GM12878 (cell line): ENCODE measurements around the gene PAQR5. TPM values are rescaled to one million over a fixed set of nuclear protein-coding genes. Genes with fewer than 3 reads are reported as not detected.

Experiments
- ATAC-seq: fragments of 200-7000 bp; cut with Tn5 transposase; 3 replicates; pipeline ENCODE4 v1.9.1; 2020; ENCODE audit warnings: mild to moderate bottlenecking, moderate library complexity
- BruUV-seq: library from RNA; stranded (reverse); fragments of 400-500 nt; replicated peaks from 2 replicates; lab custom pipeline; 2021; lab: Mats Ljungman, UMichigan
- CTCF ChIA-PET: fragments of 300-600 bp; sonication (Branson Sonifier 250); formaldehyde crosslinking; extraction: SDS; loops from one replicate; lab custom pipeline; 2021; ENCODE audit warnings: inconsistent platforms; lab: Yijun Ruan, JAX
- POLR2A ChIA-PET: fragments of 350-600 bp; formaldehyde crosslinking; extraction: SDS; loops from one replicate; lab custom pipeline; 2021; ENCODE audit warnings: inconsistent platforms; lab: Charles Lee
- RAD21 ChIA-PET: fragments of 300-600 bp; sonication (Branson Sonifier 250); formaldehyde crosslinking; loops from one replicate; lab custom pipeline; 2023; ENCODE audit warnings: antibody characterized with exemption; ENCODE audit not compliant: unreplicated experiment; lab: Charles Lee
- SMC1A ChIA-PET: fragments of 300-600 bp; sonication (Branson Sonifier 250); formaldehyde crosslinking; loops from one replicate; lab custom pipeline; 2023; ENCODE audit not compliant: unreplicated experiment, uncharacterized antibody; lab: Charles Lee
- DNase-seq: peaks from one replicate; pipeline ENCODE4 v3.0.0-alpha.2; 2011; ENCODE audit warnings: low read depth, low spot score
- FAIRE-seq: peaks from 3 replicates; lab custom pipeline; 2011; peaks lifted over from hg19 to GRCh38; lab: Jason Lieb, UNC
- H2AFZ ChIP-seq: 2 replicates; pipeline ENCODE4 v1.6.0; 2011; ENCODE audit warnings: low read depth, low read length, control low read depth; ENCODE audit not compliant: control insufficient read depth
- H3K27ac ChIP-seq: 2 replicates; pipeline ENCODE4 v1.5.1; 2011; ENCODE audit warnings: control low read depth; ENCODE audit not compliant: control insufficient read depth, insufficient read depth
- H3K27me3 ChIP-seq, 2 experiments: replicated peaks in 1 of 2; 2 replicates each; pipeline versions ENCODE4 v1.6.0 to v1.6.1; 2011; ENCODE audit warnings: low read length in 1 of 2; ENCODE audit not compliant: control insufficient read depth in 2 of 2, insufficient read depth in 2 of 2
- H3K36me3 ChIP-seq, 2 experiments: 2 replicates each; pipeline ENCODE4 v1.5.1; 2011; ENCODE audit warnings: low read length in 1 of 2; ENCODE audit not compliant: control insufficient read depth in 2 of 2, insufficient read depth in 2 of 2
- H3K4me1 ChIP-seq: 2 replicates; pipeline ENCODE4 v1.6.1; 2011; ENCODE audit warnings: mild to moderate bottlenecking, low read length, moderate library complexity, mixed read lengths; ENCODE audit not compliant: control insufficient read depth, insufficient read depth
- H3K4me2 ChIP-seq: 2 replicates; pipeline ENCODE4 v1.6.0; 2011; ENCODE audit warnings: control low read depth; ENCODE audit not compliant: control insufficient read depth, insufficient read depth
- H3K4me3 ChIP-seq: fragments of 200-600 bp; sonication (generic); 2 replicates; pipeline ENCODE4 v1.5.1; 2016
- H3K79me2 ChIP-seq: 2 replicates; pipeline ENCODE4 v1.6.0; 2011; ENCODE audit warnings: low read length; ENCODE audit not compliant: control insufficient read depth, insufficient read depth
- H3K9ac ChIP-seq: 2 replicates; pipeline ENCODE4 v1.8.0; 2011; ENCODE audit warnings: low read length, control low read depth, mixed read lengths; ENCODE audit not compliant: control insufficient read depth, insufficient read depth
- H3K9me3 ChIP-seq: replicated peaks from 3 replicates; pipeline ENCODE4 v1.5.1; 2011; ENCODE audit warnings: mild to moderate bottlenecking, low read length; ENCODE audit not compliant: control insufficient read depth, insufficient read depth
- H4K20me1 ChIP-seq: 2 replicates; pipeline ENCODE4 v1.6.0; 2011; ENCODE audit not compliant: control insufficient read depth, insufficient read depth
- CBX5 ChIP-seq: sonication (generic); IDR thresholded peaks from 2 replicates; pipeline ENCODE4 v1.6.1; 2016; ENCODE audit warnings: low read depth, moderate library complexity, mild to moderate bottlenecking, inconsistent platforms
- CHD1 ChIP-seq: IDR thresholded peaks from 2 replicates; pipeline ENCODE4 v1.6.1; 2012; ENCODE audit warnings: low read depth, low read length, improper control_type of control experiment
- ESRRA ChIP-seq: IDR thresholded peaks from 2 replicates; pipeline ENCODE4 v1.6.1; 2012; ENCODE audit warnings: mild to moderate bottlenecking, low read length, improper control_type of control experiment
- FOXK2 ChIP-seq: fragments of 450-650 bp; IDR thresholded peaks from 2 replicates; pipeline ENCODE4 v1.6.1; 2017; ENCODE audit warnings: mild to moderate bottlenecking, moderate library complexity
- HCFC1 ChIP-seq: fragments of 150-350 bp; IDR thresholded peaks from 2 replicates; pipeline ENCODE4 v1.6.1; 2014; ENCODE audit warnings: low read length
- IRF4 ChIP-seq: IDR thresholded peaks from 2 replicates; pipeline ENCODE4 v1.6.1; 2011; ENCODE audit warnings: low read depth, low read length
- JUND ChIP-seq: IDR thresholded peaks from 2 replicates; pipeline ENCODE4 v1.6.1; 2012; ENCODE audit warnings: low read depth, mild to moderate bottlenecking, low read length, improper control_type of control experiment, moderate library complexity
- MXI1 ChIP-seq: fragments of 150-350 bp; IDR thresholded peaks from 2 replicates; pipeline ENCODE4 v1.6.1; 2011; ENCODE audit warnings: low read depth, mild to moderate bottlenecking, inconsistent platforms, low read length, improper control_type of control experiment
- NR2F1 ChIP-seq: fragments of 450-650 bp; conservative IDR thresholded peaks from 2 replicates; pipeline ENCODE4 v1.6.1; 2017; ENCODE audit warnings: mild to moderate bottlenecking
- PAX8 ChIP-seq: fragments of 450-650 bp; IDR thresholded peaks from 2 replicates; pipeline ENCODE4 v1.6.1; 2017; ENCODE audit warnings: mild to moderate bottlenecking, moderate library complexity
- RCOR1 ChIP-seq: conservative IDR thresholded peaks from 2 replicates; pipeline ENCODE4 v1.6.1; 2012; ENCODE audit warnings: low read depth, low read length, improper control_type of control experiment
- SREBF2 ChIP-seq: IDR thresholded peaks from 2 replicates; pipeline ENCODE4 v1.6.1; 2012; ENCODE audit warnings: mild to moderate bottlenecking, low read length
- SRF ChIP-seq, 2 experiments: IDR thresholded peaks; 2 replicates each; pipeline ENCODE4 v1.6.1; 2011; ENCODE audit warnings: low read depth in 2 of 2, low read length in 2 of 2, mild to moderate bottlenecking in 1 of 2, moderate library complexity in 1 of 2
- ZNF207 ChIP-seq: fragments of 450-650 bp; IDR thresholded peaks from 2 replicates; pipeline ENCODE4 v1.6.1; 2014; ENCODE audit warnings: antibody characterized with exemption, mild to moderate bottlenecking, borderline replicate concordance
- WGBS: methylation state at CpG from one replicate; pipeline ENCODE4 v1.1.6; 2016; ENCODE audit warnings: low lambda C conversion rate; ENCODE audit not compliant: insufficient replicate concordance, insufficient coverage; ENCODE audit errors: missing lambda C conversion rate; 5-methylcytosine and 5-hydroxymethylcytosine counted together
- in situ Hi-C: fragments of 300-500 bp; cut with MboI; formaldehyde crosslinking; loops from 9 replicates; pipeline ENCODE4 v1.14.3; 2018; ENCODE audit warnings: mixed read lengths
- intact Hi-C: fragments of 100-400 bp; cut with micrococcal nuclease; formaldehyde crosslinking; loops from one replicate; pipeline ENCODE4 v1.14.2; 2022; ENCODE audit not compliant: unreplicated experiment
- polyA plus RNA-seq, 11 experiments: library from polyadenylated mRNA; depleted of rRNA in 4 of 11; unstranded in 6 of 11; stranded (reverse) in 5 of 11; fragments of >200 nt; fragmentation: Nextera tagmentation in 4 of 11; fragmentation: Illumina TruSeq in 1 of 11; extraction: Ambion mirVana in 4 of 11; extraction: Trizol in 1 of 11; gene quantifications; 1 replicate in 1 of 11; 2 replicates in 10 of 11; pipeline versions ENCODE4 v1.2.1 to v1.2.3, GENCODE V29; 2011 to 2016; ENCODE audit warnings: inconsistent platforms in 2 of 11, missing spikeins in 2 of 11, low read depth in 1 of 11
- total RNA-seq, 4 experiments: library from RNA; depleted of rRNA in 3 of 4; stranded (reverse); fragments of >200 nt in 3 of 4; fragmentation: Illumina TruSeq in 1 of 4; extraction: Trizol in 1 of 4; gene quantifications; 2 replicates each; pipeline versions ENCODE4 v1.2.1 to v1.2.3, GENCODE V29; 2013 to 2021
- TF ChIP-seq, protein P1 (sequence below): fragments of 450-650 bp; formaldehyde crosslinking; IDR thresholded peaks from 2 replicates; pipeline ENCODE4 v1.4.0; 2022; ENCODE audit warnings: mild to moderate bottlenecking, moderate library complexity
- TF ChIP-seq, protein P2 (sequence below): fragments of 450-650 bp; IDR thresholded peaks from 2 replicates; pipeline ENCODE4 v1.6.1; 2016; ENCODE audit warnings: mild to moderate bottlenecking

The PAQR5 gene
- total and polyA plus RNA-seq, 10 of the 15 experiments (the other 5 are each of a cell fraction or from before 2014, with no cell fraction given): 0.02 to 0.03 TPM; not detected in 8

DNA sequence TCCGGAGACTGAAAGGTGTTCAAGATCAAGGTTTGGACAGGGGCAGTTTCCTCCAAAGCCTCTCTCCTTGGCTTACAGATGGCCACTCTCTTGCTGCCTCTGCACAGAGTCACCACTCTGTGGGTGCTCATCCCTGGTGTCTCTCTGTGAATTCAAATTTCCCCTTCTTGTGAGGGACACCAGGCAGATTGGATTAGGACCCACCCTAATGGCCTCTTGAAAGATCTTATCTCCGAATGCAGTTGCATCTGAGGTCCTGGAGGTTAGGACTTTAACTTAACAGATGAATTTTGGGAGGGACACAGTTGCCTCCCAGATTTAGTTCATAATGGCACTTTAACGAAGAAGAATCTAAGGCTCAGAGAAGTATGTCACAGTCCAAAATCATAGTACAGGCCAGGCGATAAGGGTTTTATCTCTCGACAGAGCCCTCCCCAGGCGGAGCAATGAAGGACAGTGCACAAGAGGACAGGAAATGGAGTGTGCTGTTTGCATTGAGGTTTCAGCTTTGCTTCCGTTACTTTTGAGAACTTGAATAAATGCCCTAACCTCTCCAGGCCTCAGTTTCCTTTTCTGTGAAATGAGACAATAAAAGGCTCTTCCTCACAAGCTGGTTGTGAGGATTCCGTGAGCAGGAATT is 76.6 kb downstream of the PAQR5 start:
- no peak for DNase-seq
- no peak overlapping the region for H3K4me2 ChIP-seq
- no peaks in the 10 kb centered on the region for H4K20me1 ChIP-seq
- H3K79me2 ChIP-seq: no peaks in the 10 kb centered on the region
- in situ Hi-C loops: no loop called here
- TF ChIP-seq IRF4 (no peak), FOXK2 (no peak), MXI1 (no peak), HCFC1 (no peak), ZNF207 (no peak), CBX5 (no peak), SRF (IDR thresholded peaks at IDR 0.05; ENCODE audit: low read depth in 2 of 2, low read length in 2 of 2) (no peak), CHD1 (no peak), NR2F1 (no peak), SREBF2 (no peak), PAX8 (no peak), RCOR1 (no peak), JUND (no peak), ESRRA (no peak)
- TF ChIP-seq, protein P1, sequence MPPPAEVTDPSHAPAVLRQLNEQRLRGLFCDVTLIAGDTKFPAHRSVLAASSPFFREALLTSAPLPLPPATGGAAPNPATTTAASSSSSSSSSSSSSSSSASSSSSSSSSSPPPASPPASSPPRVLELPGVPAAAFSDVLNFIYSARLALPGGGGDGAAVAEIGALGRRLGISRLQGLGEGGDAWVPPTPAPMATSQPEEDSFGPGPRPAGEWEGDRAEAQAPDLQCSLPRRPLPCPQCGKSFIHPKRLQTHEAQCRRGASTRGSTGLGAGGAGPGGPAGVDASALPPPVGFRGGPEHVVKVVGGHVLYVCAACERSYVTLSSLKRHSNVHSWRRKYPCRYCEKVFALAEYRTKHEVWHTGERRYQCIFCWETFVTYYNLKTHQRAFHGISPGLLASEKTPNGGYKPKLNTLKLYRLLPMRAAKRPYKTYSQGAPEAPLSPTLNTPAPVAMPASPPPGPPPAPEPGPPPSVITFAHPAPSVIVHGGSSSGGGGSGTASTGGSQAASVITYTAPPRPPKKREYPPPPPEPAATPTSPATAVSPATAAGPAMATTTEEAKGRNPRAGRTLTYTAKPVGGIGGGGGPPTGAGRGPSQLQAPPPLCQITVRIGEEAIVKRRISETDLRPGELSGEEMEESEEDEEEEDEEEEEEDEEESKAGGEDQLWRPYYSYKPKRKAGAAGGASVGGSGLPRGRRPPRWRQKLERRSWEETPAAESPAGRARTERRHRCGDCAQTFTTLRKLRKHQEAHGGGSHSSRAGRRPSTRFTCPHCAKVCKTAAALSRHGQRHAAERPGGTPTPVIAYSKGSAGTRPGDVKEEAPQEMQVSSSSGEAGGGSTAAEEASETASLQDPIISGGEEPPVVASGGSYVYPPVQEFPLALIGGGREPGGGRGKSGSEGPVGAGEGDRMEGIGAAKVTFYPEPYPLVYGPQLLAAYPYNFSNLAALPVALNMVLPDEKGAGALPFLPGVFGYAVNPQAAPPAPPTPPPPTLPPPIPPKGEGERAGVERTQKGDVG (CRISPR knock-in tag): no peak
- TF ChIP-seq, protein P2, sequence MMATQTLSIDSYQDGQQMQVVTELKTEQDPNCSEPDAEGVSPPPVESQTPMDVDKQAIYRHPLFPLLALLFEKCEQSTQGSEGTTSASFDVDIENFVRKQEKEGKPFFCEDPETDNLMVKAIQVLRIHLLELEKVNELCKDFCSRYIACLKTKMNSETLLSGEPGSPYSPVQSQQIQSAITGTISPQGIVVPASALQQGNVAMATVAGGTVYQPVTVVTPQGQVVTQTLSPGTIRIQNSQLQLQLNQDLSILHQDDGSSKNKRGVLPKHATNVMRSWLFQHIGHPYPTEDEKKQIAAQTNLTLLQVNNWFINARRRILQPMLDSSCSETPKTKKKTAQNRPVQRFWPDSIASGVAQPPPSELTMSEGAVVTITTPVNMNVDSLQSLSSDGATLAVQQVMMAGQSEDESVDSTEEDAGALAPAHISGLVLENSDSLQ: no peak
- TF ChIP-seq, all 136 proteins: peak for 0
- intact Hi-C loops: no loop called here
- no peak overlapping the region for H3K4me3 ChIP-seq
- ChIA-PET CTCF (no interaction called here), POLR2A (no interaction called here), RAD21 (no interaction called here), SMC1A (interaction anchor here (0.5 kb wide), 1 partner anchor 28 kb away, joined by 3 read pairs; no protein-coding TSS in a partner anchor)
- H3K9me3 ChIP-seq: no peaks in the 10 kb centered on the region
- H3K36me3 ChIP-seq: no peaks in the 10 kb centered on the region
- peaks cover 0 to 1% of the 10 kb centered on the region in 2 experiments; a peak in 2 of 4 replicates for H3K27me3 ChIP-seq
- H3K27ac ChIP-seq: no peak overlapping the region
- no peak overlapping the region for H2AFZ ChIP-seq
- no peak for FAIRE-seq
- no TSS peak for BruUV-seq
- no peak overlapping the region for H3K9ac ChIP-seq
- 38% methylated on average over 8 of the region's 8 CpGs for WGBS
- ATAC-seq: no peak
- H3K4me1 ChIP-seq: no peaks in the 10 kb centered on the region
